Neuronal stem cell (in vitro differentiated cells): ENCODE results near the gene ASB18.
A peak's percentile ranks its signal among the peaks of the same experiment; 100 is the strongest.

ENCODE experiments used
- DNase-seq: peaks from one replicate; pipeline ENCODE4 v3.0.0-alpha.2; 2013; ENCODE audit warnings: low spot score
- H2AFZ ChIP-seq: one replicate; pipeline ENCODE4 v1.6.1; 2013; ENCODE audit warnings: mild to moderate bottlenecking, low read length, inconsistent platforms
- H2AK5ac ChIP-seq: 2 replicates; pipeline ENCODE4 v1.6.1; 2013; ENCODE audit warnings: low read depth, mild to moderate bottlenecking, inconsistent platforms, low read length, moderate library complexity, mixed read lengths
- H2BK120ac ChIP-seq: 2 replicates; pipeline ENCODE4 v1.6.1; 2013; ENCODE audit warnings: low read depth, mild to moderate bottlenecking, inconsistent platforms, low read length, moderate library complexity, mixed read lengths
- H2BK12ac ChIP-seq: one replicate; pipeline ENCODE4 v1.6.1; 2013; ENCODE audit warnings: low read length, inconsistent platforms
- H2BK15ac ChIP-seq: 2 replicates; pipeline ENCODE4 v1.6.1; 2013; ENCODE audit warnings: mild to moderate bottlenecking, low read length, inconsistent platforms, mixed read lengths
- H2BK5ac ChIP-seq: one replicate; pipeline ENCODE4 v1.6.1; 2013; ENCODE audit warnings: inconsistent platforms, mild to moderate bottlenecking, low read length, moderate library complexity
- H3K14ac ChIP-seq: one replicate; pipeline ENCODE4 v1.6.1; 2013; ENCODE audit warnings: low read length, inconsistent platforms
- H3K18ac ChIP-seq: 2 replicates; pipeline ENCODE4 v1.6.1; 2013; ENCODE audit warnings: low read length, inconsistent platforms
- H3K23ac ChIP-seq: 2 replicates; pipeline ENCODE4 v1.6.1; 2013; ENCODE audit warnings: low read depth, mild to moderate bottlenecking, mixed read lengths, low read length, inconsistent platforms; ENCODE audit not compliant: poor library complexity
- H3K27ac ChIP-seq: replicated peaks from 3 replicates; pipeline ENCODE4 v1.5.1; 2013; ENCODE audit warnings: low read length, inconsistent platforms
- H3K27me3 ChIP-seq, 3 experiments: 2 replicates each; pipeline ENCODE4 v1.6.1; 2013; ENCODE audit warnings: low read length in 3 of 3, mild to moderate bottlenecking in 2 of 3, inconsistent platforms in 1 of 3, low read depth in 1 of 3, mixed read lengths in 1 of 3, moderate library complexity in 1 of 3; ENCODE audit not compliant: control insufficient read depth in 3 of 3, insufficient read depth in 3 of 3
- H3K36me3 ChIP-seq, 2 donors: replicated peaks in 1 of 2; 2 replicates each; pipeline ENCODE4 v1.6.1; 2013; ENCODE audit warnings: low read length in 2 of 2; ENCODE audit not compliant: control insufficient read depth in 2 of 2, insufficient read depth in 2 of 2
- H3K4ac ChIP-seq: 2 replicates; pipeline ENCODE4 v1.6.1; 2013; ENCODE audit warnings: inconsistent platforms, mild to moderate bottlenecking, low read length, moderate library complexity
- H3K4me1 ChIP-seq, 2 donors: 1 replicate in 1 of 2; 2 replicates in 1 of 2; pipeline ENCODE4 v1.6.1; 2013; ENCODE audit warnings: low read length in 2 of 2, low read depth in 1 of 2; ENCODE audit not compliant: control insufficient read depth in 2 of 2, insufficient read depth in 1 of 2
- H3K4me2 ChIP-seq: one replicate; pipeline ENCODE4 v1.6.1; 2013; ENCODE audit warnings: mild to moderate bottlenecking, low read length, inconsistent platforms; ENCODE audit not compliant: insufficient read depth, poor library complexity, severe bottlenecking
- H3K4me3 ChIP-seq, 2 donors: 2 replicates each; pipeline ENCODE4 v1.5.1; 2013; ENCODE audit warnings: low read length in 2 of 2, mild to moderate bottlenecking in 2 of 2, inconsistent platforms in 1 of 2, moderate library complexity in 1 of 2
- H3K79me1 ChIP-seq: one replicate; pipeline ENCODE4 v1.6.1; 2013; ENCODE audit warnings: low read depth, mild to moderate bottlenecking, inconsistent platforms, low read length, moderate library complexity
- H3K9ac ChIP-seq: one replicate; pipeline ENCODE4 v1.6.1; 2013; ENCODE audit warnings: mild to moderate bottlenecking, low read depth, low read length, inconsistent platforms; ENCODE audit not compliant: poor library complexity
- H3K9me3 ChIP-seq, 2 donors: replicated peaks in 1 of 2; 2 replicates each; pipeline versions ENCODE3 to v1.6.1; 2013; ENCODE audit warnings: low read length in 2 of 2, mild to moderate bottlenecking in 2 of 2, inconsistent platforms in 1 of 2, low read depth in 1 of 2, mixed read lengths in 1 of 2, moderate library complexity in 1 of 2; ENCODE audit not compliant: control insufficient read depth in 2 of 2, insufficient read depth in 1 of 2
- H4K8ac ChIP-seq: one replicate; pipeline ENCODE4 v1.6.1; 2013; ENCODE audit warnings: low read depth, mild to moderate bottlenecking, inconsistent platforms, low read length, moderate library complexity
- H4K91ac ChIP-seq: one replicate; pipeline ENCODE4 v1.6.1; 2013; ENCODE audit warnings: low read length, low read depth, mild to moderate bottlenecking, inconsistent platforms; ENCODE audit not compliant: poor library complexity
- WGBS, 2 donors: extraction: QIAGEN DNeasy Blood & Tissue Kit; methylation state at CpG; one replicate each; pipeline ENCODE4 v1.1.7; 2013; ENCODE audit warnings: missing lambda C conversion rate in 2 of 2, mixed read lengths in 1 of 2; ENCODE audit not compliant: insufficient read length in 2 of 2, insufficient replicate concordance in 1 of 2; ENCODE audit errors: extremely low coverage in 2 of 2; 5-methylcytosine and 5-hydroxymethylcytosine counted together

ASB18 gene

GRCh38 chr2:236237468-236238190 lies 26.6 kb downstream of the ASB18 start:
- peaks cover 8 to 28% of the 10 kb centered on the region in 2 donors for H3K4me1 ChIP-seq
- peak overlapping the region; percentile 65 for H3K14ac ChIP-seq
- no peak overlapping the region for H2BK5ac ChIP-seq
- no peak overlapping the region for H4K8ac ChIP-seq
- H3K4me3 ChIP-seq, result peak overlapping the region in 1 of 2 donors; percentile 12
- H4K91ac ChIP-seq, result no peak overlapping the region
- peak overlapping the region; percentile 61 for H3K4me2 ChIP-seq
- no peaks in the 10 kb centered on the region for H3K79me1 ChIP-seq
- no peak overlapping the region for H3K27ac ChIP-seq
- H3K9me3 ChIP-seq, result peaks cover 5 to 21% of the 10 kb centered on the region in 2 donors
- H2AFZ ChIP-seq, result no peak overlapping the region
- no peak overlapping the region for H3K4ac ChIP-seq
- peak overlapping the region; percentile 21 for H2BK15ac ChIP-seq
- H2AK5ac ChIP-seq, result peak overlapping the region; percentile 22
- H3K18ac ChIP-seq, result peak overlapping the region; percentile 85
- DNase-seq, result no peak
- H3K23ac ChIP-seq, result peak overlapping the region; percentile 48
- H3K9ac ChIP-seq, result peak overlapping the region; percentile 83
- peak overlapping the region; percentile 24 for H2BK12ac ChIP-seq
- H2BK120ac ChIP-seq, result no peak overlapping the region
- H3K27me3 ChIP-seq, result peaks cover 8 to 35% (median 29%) of the 10 kb centered on the region in 3 experiments
- no peaks in the 10 kb centered on the region for H3K36me3 ChIP-seq
- no CpG with 5 or more reads among the region's 64 CpGs for WGBS, 2 donors

- Histone ChIP-seq H2AK5ac (no peak overlapping the region), H2BK120ac (no peak overlapping the region), H3K27ac (no peak overlapping the region), H2BK5ac (no peak overlapping the region), H3K4me1 (peaks cover 8 to 28% of the 10 kb centered on the region in 2 donors), H3K18ac (peak overlapping the region; percentile 64), H3K79me1 (no peaks in the 10 kb centered on the region), H2AFZ (peak overlapping the region; percentile 74), H3K36me3 (no peaks in the 10 kb centered on the region), H2BK15ac (no peak overlapping the region), H4K91ac (no peak overlapping the region), H3K9ac (no peak overlapping the region), H3K14ac (no peak overlapping the region), H3K4me2 (peak overlapping the region; percentile 57), H3K27me3 (peaks cover 8 to 35% (median 29%) of the 10 kb centered on the region in 3 experiments), H3K4ac (no peak overlapping the region), H3K23ac (peak overlapping the region; percentile 55), H4K8ac (no peak overlapping the region), H2BK12ac (no peak overlapping the region), H3K9me3 (peaks cover 5 to 21% of the 10 kb centered on the region in 2 donors), H3K4me3 (peak overlapping the region in 1 of 2 donors; percentile 63)
- DNase-seq, result no peak
- no CpG with 5 or more reads among the region's 73 CpGs for WGBS, 2 donors
Observed at GRCh38 chr2:236236559-236237452, 27.4 kb downstream of the ASB18 start.

- no peak overlapping the region for H3K4ac ChIP-seq
- H3K36me3 ChIP-seq, result no peaks in the 10 kb centered on the region
- no peak overlapping the region for H2BK5ac ChIP-seq
- no peak overlapping the region for H2BK120ac ChIP-seq
- DNase-seq, result no peak
- no peak overlapping the region for H4K91ac ChIP-seq
- no peaks in the 10 kb centered on the region for H3K27me3 ChIP-seq
- no peak overlapping the region for H3K18ac ChIP-seq
- no peak overlapping the region for H3K23ac ChIP-seq
- no peak overlapping the region for H3K4me2 ChIP-seq
- no peak overlapping the region for H3K14ac ChIP-seq
- H2BK15ac ChIP-seq, result no peak overlapping the region
- H3K9me3 ChIP-seq, result peaks cover 9 to 14% of the 10 kb centered on the region in 2 donors
- H3K4me3 ChIP-seq, result no peak overlapping the region
- H3K27ac ChIP-seq, result no peak overlapping the region
- H2AFZ ChIP-seq, result no peak overlapping the region
- no peak overlapping the region for H4K8ac ChIP-seq
- no peak overlapping the region for H3K9ac ChIP-seq
- no peak overlapping the region for H2BK12ac ChIP-seq
- no peaks in the 10 kb centered on the region for H3K4me1 ChIP-seq
- no peaks in the 10 kb centered on the region for H3K79me1 ChIP-seq
- no peak overlapping the region for H2AK5ac ChIP-seq
Observed at GRCh38 chr2:236229186-236229585, 35.0 kb downstream of the ASB18 start.

- Histone ChIP-seq H2BK5ac (no peak overlapping the region), H3K23ac (no peak overlapping the region), H4K91ac (no peak overlapping the region), H3K4me1 (no peaks in the 10 kb centered on the region), H3K36me3 (no peaks in the 10 kb centered on the region), H3K9ac (no peak overlapping the region), H3K27me3 (no peaks in the 10 kb centered on the region), H2BK15ac (no peak overlapping the region), H3K4ac (no peak overlapping the region), H2AK5ac (no peak overlapping the region), H3K4me3 (no peak overlapping the region), H3K9me3 (peaks cover 7 to 15% of the 10 kb centered on the region in 2 donors), H3K79me1 (no peaks in the 10 kb centered on the region), H3K18ac (no peak overlapping the region), H3K4me2 (no peak overlapping the region), H2AFZ (no peak overlapping the region), H2BK120ac (no peak overlapping the region), H3K27ac (no peak overlapping the region), H4K8ac (no peak overlapping the region), H3K14ac (no peak overlapping the region), H2BK12ac (no peak overlapping the region)
- DNase-seq, result no peak
- no CpG with 5 or more reads among the region's 2 CpGs for WGBS, 2 donors
Observed at GRCh38 chr2:236223675-236224074, 40.5 kb downstream of the ASB18 start.
